Lung microvascular endothelial cell (primary cell): Measurements from ENCODE around the gene PKIG. TPM values are rescaled to one million over a fixed set of nuclear protein-coding genes. Genes with fewer than 3 reads are reported as not detected.
"Not testable (repeated sequence)": the region's sequence is repeated elsewhere in the genome, so short reads cannot be mapped to it uniquely, and the experiment has no call there.

Source experiments
- DNase-seq, 2 donors: peaks; one replicate each; pipeline versions ENCODE4 v3.0.0 to v3.0.0-alpha.2; 2010; ENCODE audit warnings: low read depth in 2 of 2
- total RNA-seq: library from RNA; depleted of rRNA; stranded (reverse); fragments of >200 nt; gene quantifications from 2 replicates; pipeline ENCODE4 v1.2.1, GENCODE V29; 2014

The PKIG gene
- total RNA-seq, 1 donor from 2014 or later = 215 TPM

GRCh38 chr20:44571362-44571988 is 10.9 kb upstream of the PKIG start:
- DNase-seq = peak in 1 of 2 donors; percentile 13

- DNase-seq = peak in 1 of 2 donors; percentile 73
Observed at GRCh38 chr20:44572551-44573500, 9.6 kb upstream of the PKIG start.

- DNase-seq = no peak
Observed at GRCh38 chr20:44573501-44573869, 8.9 kb upstream of the PKIG start.

- no peak for DNase-seq
Observed at GRCh38 chr20:44574372-44574771, 8.0 kb upstream of the PKIG start.

GRCh38 chr20:44576297-44576696 is 6.1 kb upstream of the PKIG start:
- peak; percentile 76 to 81 for DNase-seq

GRCh38 chr20:44579313-44580081 is 2.9 kb upstream of the PKIG start:
- DNase-seq = peak; percentile 83 to 89

- peak in 1 of 2 donors; percentile 50 for DNase-seq
Observed at GRCh38 chr20:44580581-44581268, 1.7 kb upstream of the PKIG start.

GRCh38 chr20:44581515-44581914 is 864 bp upstream of the PKIG start:
- DNase-seq = no peak

- DNase-seq = no peak
Observed at GRCh38 chr20:44583157-44583556, 778 bp downstream of the PKIG start.

GRCh38 chr20:44584162-44584561 is 1.8 kb downstream of the PKIG start:
- peak in 1 of 2 donors; percentile 37 for DNase-seq

- DNase-seq = no peak
Observed at GRCh38 chr20:44585057-44585963, 2.9 kb downstream of the PKIG start.

GRCh38 chr20:44586289-44586911 is 4.0 kb downstream of the PKIG start:
- DNase-seq = no peak

- no peak for DNase-seq
Observed at GRCh38 chr20:44587035-44587980, 4.9 kb downstream of the PKIG start.

GRCh38 chr20:44588321-44588720 is 5.9 kb downstream of the PKIG start:
- DNase-seq = not testable (repeated sequence)

- no peak for DNase-seq
Observed at GRCh38 chr20:44589537-44589936, 7.2 kb downstream of the PKIG start.

GRCh38 chr20:44590980-44591778 is 8.8 kb downstream of the PKIG start:
- no peak for DNase-seq

- DNase-seq = no peak
Observed at GRCh38 chr20:44592366-44592765, 10.0 kb downstream of the PKIG start.

- no peak for DNase-seq
Observed at GRCh38 chr20:44593751-44594150, 11.4 kb downstream of the PKIG start.
